Hematopoietic multipotent progenitor cell treated with erythropoietin and hydrocortisone succinate and interleukin-3 and kit ligand, for 4 days (in vitro differentiated cells): ENCODE data around the gene PSMA8.
A peak's percentile ranks its signal among the peaks of the same experiment; 100 is the strongest.
"Not testable (repeated sequence)": the region's sequence is repeated elsewhere in the genome, so short reads cannot be mapped to it uniquely, and the experiment has no call there.

ENCODE experiments used
- DNase-seq: peaks from one replicate; pipeline ENCODE4 v3.0.0-alpha.2; 2015

Gene PSMA8

GRCh38 chr18:26133652-26134051 is at the start of gene PSMA8:
PSMA8 (plus strand) TSS chr18:26133869; CDS start chr18:26133966, 97 bp downstream.
- DNase-seq = peak; percentile 59

- no peak for DNase-seq
Observed at GRCh38 chr18:26085056-26085455, 48.6 kb upstream of the PSMA8 start.

- DNase-seq = no peak
Observed at GRCh38 chr18:26086959-26087358, 46.7 kb upstream of the PSMA8 start.

- peak; percentile 69 for DNase-seq
Observed at GRCh38 chr18:26088487-26088886, 45.2 kb upstream of the PSMA8 start.

GRCh38 chr18:26089293-26090129 is 44.2 kb upstream of the PSMA8 start:
- peak; percentile 43 for DNase-seq

GRCh38 chr18:26090130-26091046 is 43.3 kb upstream of the PSMA8 start, which contains the start of gene SS18:
SS18 (minus strand) TSS chr18:26090613; CDS start chr18:26090569, 44 bp downstream.
- peak; percentile 98 for DNase-seq

GRCh38 chr18:26091047-26091630 is 42.5 kb upstream of the PSMA8 start:
- DNase-seq = peak; percentile 88

- no peak for DNase-seq
Observed at GRCh38 chr18:26096852-26097251, 36.8 kb upstream of the PSMA8 start.

DNA sequence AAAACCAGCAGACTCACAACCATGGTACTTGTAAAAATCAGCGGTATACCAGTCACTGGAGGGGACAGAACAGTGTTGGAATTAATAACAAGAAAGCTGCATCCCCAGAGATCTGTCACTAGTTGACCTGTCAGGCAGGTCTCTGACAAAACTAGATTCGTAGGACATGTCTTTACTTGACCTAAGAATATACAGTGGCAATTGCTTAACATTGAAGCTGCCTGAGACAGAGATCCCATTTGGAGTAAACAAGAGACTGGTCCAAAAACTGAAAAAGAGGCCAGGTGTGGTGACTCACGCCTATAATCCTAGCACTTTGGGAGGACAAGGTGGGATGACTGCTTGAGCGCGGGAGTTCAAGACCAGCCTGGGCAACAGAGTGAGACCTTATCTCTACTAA is 36.1 kb upstream of the PSMA8 start:
- DNase-seq = no peak

- peak; percentile 44 for DNase-seq
Observed at GRCh38 chr18:26103579-26103978, 30.1 kb upstream of the PSMA8 start.

GRCh38 chr18:26104035-26104434 is 29.6 kb upstream of the PSMA8 start:
- no peak for DNase-seq

DNA sequence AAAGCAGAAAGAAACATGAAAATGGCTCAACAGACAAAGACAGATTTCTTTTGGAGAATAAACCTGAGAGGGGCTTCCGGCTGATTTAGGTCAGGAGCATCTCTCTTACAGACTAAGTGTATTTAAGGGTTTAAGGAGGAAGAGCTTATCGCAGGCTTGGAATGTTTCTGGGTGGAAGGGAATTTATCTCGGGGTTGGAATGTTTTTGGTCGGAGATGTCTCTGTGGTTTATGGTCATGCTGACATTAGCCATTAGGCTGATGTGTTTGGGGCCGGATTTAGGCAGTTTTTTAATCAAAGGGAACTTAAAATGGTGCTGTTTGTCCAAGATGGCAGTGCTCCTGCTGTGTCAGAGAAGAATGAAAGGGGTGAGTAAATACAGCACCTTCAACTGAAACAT is 14.4 kb upstream of the PSMA8 start:
- no peak for DNase-seq

- no peak for DNase-seq
Observed at GRCh38 chr18:26121476-26121875, 12.2 kb upstream of the PSMA8 start.

- DNase-seq = not testable (repeated sequence)
Observed at GRCh38 chr18:26121994-26122393, 11.7 kb upstream of the PSMA8 start.

- DNase-seq = no peak
Observed at GRCh38 chr18:26127786-26128185, 5.9 kb upstream of the PSMA8 start.

GRCh38 chr18:26128192-26128591 is 5.5 kb upstream of the PSMA8 start:
- DNase-seq = not testable (repeated sequence)

GRCh38 chr18:26134107-26134506 is 438 bp downstream of the PSMA8 start:
- no peak for DNase-seq

GRCh38 chr18:26135548-26135947 is 1.9 kb downstream of the PSMA8 start:
- no peak for DNase-seq

- no peak for DNase-seq
Observed at GRCh38 chr18:26157326-26157725, 23.7 kb downstream of the PSMA8 start.

- DNase-seq = peak; percentile 24
Observed at GRCh38 chr18:26159353-26159752, 25.7 kb downstream of the PSMA8 start.

DNA sequence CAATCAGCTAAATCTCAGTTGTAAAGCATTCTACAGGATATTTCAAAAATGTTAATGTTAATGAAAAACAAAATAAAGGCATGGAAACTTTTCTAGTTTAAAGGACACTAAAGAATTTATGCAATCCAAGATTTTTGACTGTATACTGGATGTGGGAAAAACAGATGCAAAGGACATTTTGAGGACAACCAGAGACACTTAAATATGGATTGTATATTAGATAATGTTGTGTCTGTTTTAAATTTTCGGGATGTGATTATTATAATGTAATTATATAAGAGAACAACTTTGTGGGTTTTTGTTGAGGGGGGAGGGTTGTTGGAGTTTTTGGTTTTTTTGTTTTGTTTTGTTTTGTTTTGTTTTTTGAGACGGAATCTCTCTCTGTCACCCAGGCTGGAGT is 30.9 kb downstream of the PSMA8 start:
- no peak for DNase-seq

DNA sequence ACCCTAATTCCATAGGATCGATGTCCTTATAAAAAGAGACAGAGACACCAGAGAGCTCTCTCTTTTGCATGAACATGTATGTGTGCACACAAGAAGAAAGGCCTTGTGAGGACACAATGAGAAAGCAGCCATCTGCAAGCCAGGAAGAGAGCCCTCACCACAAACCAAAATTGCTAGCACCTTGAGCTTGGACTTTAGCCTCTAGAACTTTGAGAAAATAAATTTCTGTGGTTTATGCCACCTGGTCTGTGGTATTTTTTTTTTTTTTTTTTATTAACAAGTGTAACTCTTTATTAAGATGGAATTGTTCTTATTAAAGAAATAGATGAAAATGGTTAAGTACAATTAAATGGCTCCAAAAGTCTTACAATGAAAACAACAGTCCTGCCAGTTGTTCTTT is 33.9 kb downstream of the PSMA8 start:
- DNase-seq = peak; percentile 28

- no peak for DNase-seq
Observed at GRCh38 chr18:26175481-26175880, 41.8 kb downstream of the PSMA8 start.
